ENCODE data around the gene DLG2.

GRCh38 chr11:83715927-83716535, 1911.1 kb downstream of the DLG2 start:
- TF ChIP-seq CTCF (IDR thresholded peaks at IDR 0.05), result no peak
- TF ChIP-seq POLR2A (IDR thresholded peaks at IDR 0.05), result no peak
- no peak for TF ChIP-seq POLR2AphosphoS5 (IDR thresholded peaks at IDR 0.05)
